Skeletal muscle satellite cell (primary cell): ENCODE measurements around the gene FCHSD2.

ENCODE experiments used
- H3K27me3 ChIP-seq: 2 replicates; pipeline ENCODE4 v1.7.0; 2013; ENCODE audit warnings: low read length; ENCODE audit not compliant: control insufficient read depth, insufficient read depth
- H3K36me3 ChIP-seq: 2 replicates; pipeline ENCODE4 v1.7.0; 2013; ENCODE audit warnings: mild to moderate bottlenecking, control low read depth, low read length; ENCODE audit not compliant: insufficient read depth
- H3K4me1 ChIP-seq: 2 replicates; pipeline ENCODE4 v1.7.0; 2013; ENCODE audit warnings: low read length; ENCODE audit not compliant: control insufficient read depth, insufficient read depth
- H3K4me2 ChIP-seq: 2 replicates; pipeline ENCODE4 v1.7.0; 2013; ENCODE audit warnings: mild to moderate bottlenecking, low read length
- H3K4me3 ChIP-seq: 2 replicates; pipeline ENCODE4 v1.7.0; 2013; ENCODE audit warnings: low read length
- H3K9ac ChIP-seq: 2 replicates; pipeline ENCODE4 v1.7.0; 2013; ENCODE audit warnings: mild to moderate bottlenecking, low read depth, low read length, moderate library complexity
- H3K9me3 ChIP-seq: replicated peaks from 2 replicates; pipeline ENCODE4 v1.7.0; 2013; ENCODE audit warnings: mild to moderate bottlenecking, control low read depth, low read length

The FCHSD2 gene

GRCh38 chr11:72826191-72826941 lies 315.8 kb downstream of the FCHSD2 start:
- Histone ChIP-seq H3K9ac (no peak overlapping the region), H3K36me3 (peaks cover 10% of the 10 kb centered on the region), H3K4me3 (no peak overlapping the region), H3K4me1 (peaks cover 20% of the 10 kb centered on the region), H3K9me3 (no peaks in the 10 kb centered on the region), H3K27me3 (no peaks in the 10 kb centered on the region), H3K4me2 (no peak overlapping the region)

GRCh38 chr11:72825661-72826060 lies 316.5 kb downstream of the FCHSD2 start:
- Histone ChIP-seq H3K4me2 (no peak overlapping the region), H3K9ac (no peak overlapping the region), H3K36me3 (peaks cover 10% of the 10 kb centered on the region), H3K27me3 (no peaks in the 10 kb centered on the region), H3K9me3 (no peaks in the 10 kb centered on the region), H3K4me3 (no peak overlapping the region), H3K4me1 (peaks cover 25% of the 10 kb centered on the region)

GRCh38 chr11:72824811-72825505 lies 317.2 kb downstream of the FCHSD2 start:
- H3K9me3 ChIP-seq: no peaks in the 10 kb centered on the region
- peaks cover 25% of the 10 kb centered on the region for H3K4me1 ChIP-seq
- peaks cover 10% of the 10 kb centered on the region for H3K36me3 ChIP-seq
- no peak overlapping the region for H3K9ac ChIP-seq
- H3K4me2 ChIP-seq: no peak overlapping the region
- no peaks in the 10 kb centered on the region for H3K27me3 ChIP-seq
- H3K4me3 ChIP-seq: no peak overlapping the region

GRCh38 chr11:72824020-72824419 lies 318.1 kb downstream of the FCHSD2 start:
- Histone ChIP-seq H3K4me1 (peaks cover 25% of the 10 kb centered on the region), H3K9me3 (no peaks in the 10 kb centered on the region), H3K4me3 (no peak overlapping the region), H3K4me2 (no peak overlapping the region), H3K9ac (no peak overlapping the region), H3K27me3 (no peaks in the 10 kb centered on the region), H3K36me3 (peaks cover 10% of the 10 kb centered on the region)

- Histone ChIP-seq H3K4me3 (no peak overlapping the region), H3K9ac (no peak overlapping the region), H3K4me2 (no peak overlapping the region), H3K4me1 (peaks cover 21% of the 10 kb centered on the region), H3K27me3 (no peaks in the 10 kb centered on the region), H3K36me3 (peaks cover 6% of the 10 kb centered on the region), H3K9me3 (no peaks in the 10 kb centered on the region)
These were observed 318.9 kb downstream of the FCHSD2 start for GRCh38 chr11:72823105-72823804.

- H3K4me3 ChIP-seq: peak overlapping the region; percentile 71
- no peaks in the 10 kb centered on the region for H3K9me3 ChIP-seq
- peak overlapping the region; percentile 58 for H3K9ac ChIP-seq
- H3K4me2 ChIP-seq: peak overlapping the region; percentile 92
- H3K4me1 ChIP-seq: peaks cover 16% of the 10 kb centered on the region
- peaks cover 10% of the 10 kb centered on the region for H3K36me3 ChIP-seq
- no peaks in the 10 kb centered on the region for H3K27me3 ChIP-seq
These were observed 320.0 kb downstream of the FCHSD2 start for GRCh38 chr11:72821920-72822799.

GRCh38 chr11:72821221-72821919 lies 320.7 kb downstream of the FCHSD2 start:
- peaks cover 19% of the 10 kb centered on the region for H3K4me1 ChIP-seq
- peak overlapping the region; percentile 58 for H3K9ac ChIP-seq
- no peaks in the 10 kb centered on the region for H3K27me3 ChIP-seq
- peak overlapping the region; percentile 71 for H3K4me3 ChIP-seq
- H3K9me3 ChIP-seq: no peaks in the 10 kb centered on the region
- H3K4me2 ChIP-seq: peak overlapping the region; percentile 92
- peaks cover 7% of the 10 kb centered on the region for H3K36me3 ChIP-seq

GRCh38 chr11:72820439-72821139 lies 321.5 kb downstream of the FCHSD2 start:
- Histone ChIP-seq H3K27me3 (no peaks in the 10 kb centered on the region), H3K9ac (no peak overlapping the region), H3K4me2 (no peak overlapping the region), H3K9me3 (no peaks in the 10 kb centered on the region), H3K4me3 (no peak overlapping the region), H3K36me3 (peaks cover 4% of the 10 kb centered on the region), H3K4me1 (peaks cover 26% of the 10 kb centered on the region)

GRCh38 chr11:72818971-72819370 lies 323.1 kb downstream of the FCHSD2 start:
- Histone ChIP-seq H3K4me1 (peaks cover 34% of the 10 kb centered on the region), H3K9ac (no peak overlapping the region), H3K4me2 (no peak overlapping the region)

GRCh38 chr11:72817966-72818365 lies 324.2 kb downstream of the FCHSD2 start:
- peaks cover 4% of the 10 kb centered on the region for H3K36me3 ChIP-seq
- H3K4me1 ChIP-seq: peaks cover 40% of the 10 kb centered on the region

More at GRCh38 chr11:72818971-72819370, 323.1 kb downstream of the FCHSD2 start:
- Histone ChIP-seq H3K36me3 (peaks cover 4% of the 10 kb centered on the region), H3K9me3 (no peaks in the 10 kb centered on the region), H3K4me3 (no peak overlapping the region), H3K27me3 (no peaks in the 10 kb centered on the region)

More at GRCh38 chr11:72817966-72818365, 324.2 kb downstream of the FCHSD2 start:
- Histone ChIP-seq H3K9me3 (no peaks in the 10 kb centered on the region), H3K9ac (no peak overlapping the region), H3K4me2 (no peak overlapping the region), H3K27me3 (no peaks in the 10 kb centered on the region), H3K4me3 (no peak overlapping the region)
